HEK293T (cell line): ENCODE results near the gene DTNB.

Source experiments
- ELF4 ChIP-seq: fragments of 450-650 bp; IDR thresholded peaks from 2 replicates; pipeline ENCODE4 v1.6.1; 2017; ENCODE audit warnings: antibody characterized with exemption
- FOXA1 ChIP-seq: fragments of 450-650 bp; IDR thresholded peaks from 2 replicates; pipeline ENCODE4 v1.6.1; 2016; ENCODE audit warnings: mild to moderate bottlenecking
- LEF1 ChIP-seq: fragments of 450-650 bp; IDR thresholded peaks from 2 replicates; pipeline ENCODE4 v1.6.1; 2017; ENCODE audit warnings: mild to moderate bottlenecking, borderline replicate concordance
- PKNOX1 ChIP-seq: fragments of 450-650 bp; IDR thresholded peaks from 2 replicates; pipeline ENCODE4 v1.6.1; 2016
- SP1 ChIP-seq: fragments of 450-650 bp; IDR thresholded peaks from 2 replicates; pipeline ENCODE4 v1.6.1; 2017
- SUZ12 ChIP-seq: fragments of 450-650 bp; IDR thresholded peaks from 2 replicates; pipeline ENCODE4 v1.6.1; 2016; ENCODE audit warnings: mild to moderate bottlenecking
- ZNF384 ChIP-seq: fragments of 450-650 bp; IDR thresholded peaks from 2 replicates; pipeline ENCODE4 v1.6.1; 2016

GRCh38 chr2:25497229-25497917 is 176.0 kb downstream of the DTNB start:
- TF ChIP-seq SP1, result no peak
- TF ChIP-seq ZNF384, result no peak
- no peak for TF ChIP-seq ELF4
- TF ChIP-seq PKNOX1, result no peak
- no peak for TF ChIP-seq LEF1
- TF ChIP-seq FOXA1, result no peak
- TF ChIP-seq SUZ12, result no peak
